GM03348 (cell line): ENCODE data around the gene FAR2.
A peak's percentile ranks its signal among the peaks of the same experiment; 100 is the strongest.
"Not testable (repeated sequence)": the region's sequence is repeated elsewhere in the genome, so short reads cannot be mapped to it uniquely, and the experiment has no call there.

Experiments used
- DNase-seq: peaks from one replicate; pipeline ENCODE4 v3.0.0; 2012; ENCODE audit warnings: low spot score

FAR2 gene

DNA sequence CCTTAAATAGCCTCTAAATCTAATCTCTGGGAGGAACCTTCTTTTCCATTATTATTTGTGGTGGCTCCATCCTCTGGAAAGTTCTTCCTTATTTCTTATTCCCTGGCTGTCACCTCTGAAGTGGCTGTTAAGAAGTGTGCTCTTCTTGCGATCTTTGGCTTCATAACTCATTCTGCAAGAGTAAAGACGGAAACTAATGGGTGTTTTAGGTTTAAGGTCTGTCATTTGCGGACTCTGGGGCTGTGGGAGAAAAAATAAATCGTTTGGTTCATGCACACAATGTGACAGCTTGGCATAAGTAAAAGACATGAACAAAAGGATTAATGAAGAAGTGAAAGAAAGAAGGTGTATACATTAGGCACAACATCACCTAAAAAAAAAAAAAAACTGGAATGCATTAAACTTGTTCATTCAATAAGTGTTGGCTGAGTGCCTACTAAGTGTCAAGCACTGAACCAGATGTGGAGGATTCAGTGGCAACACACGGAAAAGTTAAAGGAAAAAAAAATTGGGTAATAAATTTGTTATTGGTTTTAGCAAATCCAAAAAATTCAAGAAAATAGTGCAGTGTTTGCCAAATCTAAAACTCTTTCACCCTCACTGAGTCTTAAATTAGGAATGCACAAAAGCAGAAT lies 132.4 kb downstream of the FAR2 start:
- DNase-seq = no peak

DNA sequence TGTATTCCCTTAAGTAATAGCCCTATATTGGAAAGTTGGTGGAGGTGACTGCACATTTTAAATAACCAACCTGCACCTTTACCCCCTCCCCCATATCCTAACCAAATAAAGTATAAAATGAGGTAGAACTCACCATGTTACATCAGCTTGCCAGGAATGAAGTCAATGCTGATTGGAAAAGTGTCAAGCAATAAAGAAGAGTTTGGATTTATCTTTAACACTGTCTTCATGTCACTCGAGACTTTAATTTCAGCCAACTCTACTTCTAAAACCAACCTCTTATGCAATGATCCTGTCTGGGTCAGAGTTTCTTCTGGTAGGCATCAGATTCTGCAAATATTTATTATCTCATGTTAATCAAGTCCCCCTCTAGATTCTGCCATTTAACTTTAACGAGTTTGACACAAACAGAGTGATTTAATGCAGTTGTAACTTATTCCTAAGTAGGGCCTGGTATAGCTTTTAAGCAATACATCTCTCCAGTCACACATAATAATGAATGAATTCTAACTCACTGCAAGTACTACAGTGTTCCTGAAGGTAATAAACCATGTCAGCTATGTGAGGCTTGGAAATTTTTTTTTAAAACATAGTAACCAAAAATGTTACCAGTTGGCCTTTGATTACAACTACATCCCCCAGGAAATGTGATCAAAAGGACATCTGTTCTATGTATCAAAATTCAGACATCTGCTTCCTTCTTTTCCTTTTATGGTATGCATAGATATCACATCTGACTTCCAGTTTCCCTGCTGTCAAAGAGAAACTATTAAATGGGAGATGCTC lies 133.1 kb downstream of the FAR2 start:
- DNase-seq = no peak

DNA sequence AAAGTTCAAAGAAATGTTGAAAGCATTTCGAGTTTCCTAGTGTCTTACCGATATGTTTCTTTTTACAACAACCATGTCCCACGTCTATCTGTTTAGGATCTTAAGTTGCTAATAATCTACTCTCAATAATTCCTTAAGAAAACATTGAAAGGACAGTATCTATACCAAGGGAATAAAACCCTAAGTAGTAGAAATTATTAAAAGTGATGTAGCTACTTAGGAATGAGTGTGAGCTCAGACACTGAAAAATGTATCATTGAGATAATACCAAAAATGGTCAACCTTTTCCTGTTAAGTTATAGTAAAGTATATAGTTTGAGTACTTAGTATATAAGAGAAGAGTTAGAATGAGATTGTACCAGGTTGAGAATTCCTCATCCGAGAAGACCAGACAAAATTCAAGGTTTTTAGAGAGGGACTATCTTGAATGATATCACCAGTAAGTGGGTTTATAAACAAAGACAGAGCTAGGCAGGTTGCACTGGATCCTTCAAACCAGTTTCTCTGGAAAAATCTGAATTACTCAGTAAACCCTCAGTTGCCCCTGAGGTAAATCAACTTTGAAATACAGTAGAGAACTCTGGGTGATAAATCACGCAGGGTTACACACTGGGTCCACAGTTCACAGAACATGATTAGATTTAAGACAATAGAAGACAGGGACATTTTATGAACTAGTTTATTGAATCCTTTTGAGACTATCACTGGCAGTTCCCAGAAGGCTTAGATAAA lies 135.1 kb downstream of the FAR2 start:
- no peak for DNase-seq

DNA sequence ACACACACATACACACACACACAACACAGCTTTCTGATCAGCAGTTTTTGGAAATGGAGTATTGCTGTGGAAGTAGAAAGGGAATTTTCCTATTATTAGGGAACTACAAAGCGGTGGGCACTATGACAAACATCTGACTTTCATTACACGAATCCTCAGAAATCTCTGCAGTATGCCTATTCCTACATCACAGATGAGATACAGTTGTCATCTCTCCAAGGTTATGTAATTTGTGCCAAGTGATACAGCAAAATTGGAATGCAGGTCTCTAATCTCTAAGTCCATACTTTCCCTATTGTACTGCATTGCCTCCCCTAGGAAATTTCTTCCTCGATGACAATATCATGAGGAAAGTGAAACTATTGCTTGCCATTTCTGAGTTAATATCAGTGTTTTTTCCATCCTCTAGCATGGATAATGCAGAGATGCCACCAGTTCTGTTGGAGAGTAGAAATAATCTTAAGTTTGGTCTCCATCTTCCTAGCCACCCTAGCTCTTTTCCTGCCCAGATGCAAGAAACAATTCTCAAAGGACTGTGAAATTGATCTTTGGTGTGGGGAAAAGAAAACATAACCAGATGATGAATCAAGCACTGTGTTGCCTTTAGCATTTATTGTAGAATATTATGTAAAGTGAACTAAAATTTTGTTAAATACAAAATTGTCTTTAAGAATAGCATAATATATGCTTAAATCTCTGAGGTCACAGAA lies 137.2 kb downstream of the FAR2 start:
- peak; percentile 21 for DNase-seq

DNA sequence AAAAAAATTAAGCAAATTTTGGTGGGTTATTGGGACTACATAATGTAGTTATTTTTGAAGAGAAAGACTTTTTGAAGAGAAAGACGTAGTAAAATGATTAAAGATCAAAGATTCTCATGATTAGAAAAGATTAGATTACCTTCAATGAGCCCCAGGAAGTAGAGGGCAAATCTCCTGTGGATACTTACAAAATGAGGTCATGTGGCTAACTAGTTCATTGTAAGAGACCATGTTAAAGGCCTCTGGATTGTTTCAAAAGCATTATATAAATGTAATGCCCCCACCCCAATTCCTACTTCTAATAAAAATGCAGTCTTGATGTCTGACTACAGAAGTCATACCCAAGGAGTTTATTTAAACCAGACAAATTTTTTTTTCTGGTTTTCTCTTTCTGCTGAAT lies 138.5 kb downstream of the FAR2 start:
- DNase-seq = no peak

DNA sequence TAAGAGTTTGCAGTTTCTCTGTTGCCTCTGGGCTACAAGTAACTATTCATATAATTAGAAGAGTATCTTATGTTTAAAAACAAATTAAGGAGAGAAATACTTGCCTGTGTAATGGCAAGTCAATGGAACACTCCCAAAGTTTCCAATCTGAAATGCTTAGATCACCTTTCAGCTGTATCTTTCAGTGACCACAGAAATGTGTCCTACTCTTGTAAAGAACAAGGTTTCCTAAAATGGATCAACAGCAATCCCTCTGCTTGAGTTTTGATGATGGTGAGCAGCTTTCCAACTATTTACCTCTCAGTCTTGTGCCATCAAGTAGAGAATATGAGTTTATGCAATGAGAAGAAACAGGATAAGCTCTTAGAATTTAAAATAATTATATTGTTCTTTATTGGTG lies 139.0 kb downstream of the FAR2 start:
- no peak for DNase-seq

DNA sequence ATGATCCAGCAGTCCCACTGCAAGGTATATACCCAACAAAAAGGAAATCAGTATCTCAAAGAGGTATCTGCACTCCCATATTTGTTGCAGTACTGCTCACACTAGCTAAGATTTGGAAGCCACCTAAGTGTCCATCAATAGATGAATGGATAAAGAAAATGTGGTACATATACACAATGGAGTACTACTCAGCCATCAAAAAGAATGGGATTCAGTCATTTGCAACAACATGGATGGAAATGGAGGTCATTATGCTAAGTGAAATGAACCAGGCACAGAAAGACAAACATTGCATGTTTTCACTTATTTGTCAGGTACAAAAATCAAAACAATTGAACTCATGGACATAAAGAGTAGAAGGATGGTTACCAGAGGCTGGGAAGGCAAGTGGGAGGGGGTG lies 141.4 kb downstream of the FAR2 start:
- not testable (repeated sequence) for DNase-seq

DNA sequence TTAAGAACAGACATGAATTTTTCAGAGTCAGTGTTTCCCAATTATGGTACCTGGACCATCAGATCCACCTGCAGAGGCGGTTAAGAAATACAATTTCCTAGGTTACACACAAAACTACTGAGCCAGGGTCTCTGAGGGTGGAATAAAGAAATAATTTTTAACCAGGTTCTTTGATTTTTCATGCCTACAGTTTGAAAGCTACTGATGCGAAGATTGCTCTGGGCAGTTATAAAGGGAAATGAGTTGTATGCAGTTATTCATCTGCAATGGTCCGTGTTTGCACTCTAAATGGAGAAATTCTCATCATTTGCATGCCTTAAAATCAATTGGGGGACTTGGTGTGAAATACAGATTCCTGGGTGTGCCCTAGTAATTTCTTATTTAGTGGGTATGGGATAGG lies 142.1 kb downstream of the FAR2 start:
- no peak for DNase-seq

DNA sequence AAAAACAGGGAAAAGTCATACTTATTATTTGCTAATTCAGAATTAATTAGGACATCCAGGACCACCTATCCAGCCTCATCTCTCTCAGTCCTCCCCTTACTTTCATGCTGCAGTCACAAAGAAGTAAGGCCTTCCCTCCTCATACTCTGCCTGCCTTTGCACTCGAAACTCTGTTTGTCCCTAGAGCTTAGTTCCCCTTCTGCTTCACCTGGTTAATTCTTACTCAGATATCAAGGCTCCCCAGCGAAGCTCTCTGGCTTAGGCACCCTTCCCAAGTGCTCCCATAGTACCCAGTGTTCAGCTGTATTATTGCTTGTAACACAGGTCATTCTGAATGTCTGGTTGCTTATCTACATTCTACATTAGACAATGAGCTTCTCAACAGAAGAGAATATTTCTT lies 150.6 kb downstream of the FAR2 start:
- DNase-seq = no peak

DNA sequence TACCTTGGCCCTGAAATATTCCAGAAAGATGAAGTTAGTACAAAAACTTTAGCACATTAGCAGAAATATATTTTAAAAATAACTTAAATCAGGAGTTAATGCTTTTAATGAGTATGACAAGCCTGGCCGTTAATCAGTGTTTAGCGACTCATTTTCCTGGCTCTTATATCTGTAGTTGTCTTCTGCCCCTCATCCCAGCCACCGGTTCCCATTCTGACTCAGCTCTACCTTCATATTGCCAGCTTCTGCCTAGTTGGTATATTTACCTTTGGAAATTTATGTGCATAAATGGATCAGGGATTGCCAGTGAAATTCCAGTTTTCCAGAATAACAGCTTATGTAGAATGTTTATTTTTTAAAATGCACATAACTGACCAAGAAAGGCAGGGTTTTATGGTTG lies 152.0 kb downstream of the FAR2 start:
- no peak for DNase-seq

DNA sequence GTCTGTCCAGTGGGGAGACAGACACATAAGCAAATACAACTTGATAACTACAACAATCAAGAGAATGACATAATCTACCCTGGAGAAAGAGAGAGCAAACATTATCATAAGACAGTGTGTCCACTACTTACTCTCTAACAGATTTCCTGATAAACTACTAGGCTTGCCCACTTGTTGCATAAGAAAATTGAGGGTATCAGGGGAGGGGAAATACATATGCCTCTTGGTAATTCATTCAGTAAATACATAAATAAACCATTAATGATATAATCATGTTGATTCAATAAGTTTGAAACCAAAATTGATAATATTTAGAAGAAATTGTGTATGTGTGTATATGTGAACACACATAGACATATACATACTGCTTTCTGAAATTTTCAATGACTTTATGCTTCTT lies 155.3 kb downstream of the FAR2 start:
- no peak for DNase-seq

DNA sequence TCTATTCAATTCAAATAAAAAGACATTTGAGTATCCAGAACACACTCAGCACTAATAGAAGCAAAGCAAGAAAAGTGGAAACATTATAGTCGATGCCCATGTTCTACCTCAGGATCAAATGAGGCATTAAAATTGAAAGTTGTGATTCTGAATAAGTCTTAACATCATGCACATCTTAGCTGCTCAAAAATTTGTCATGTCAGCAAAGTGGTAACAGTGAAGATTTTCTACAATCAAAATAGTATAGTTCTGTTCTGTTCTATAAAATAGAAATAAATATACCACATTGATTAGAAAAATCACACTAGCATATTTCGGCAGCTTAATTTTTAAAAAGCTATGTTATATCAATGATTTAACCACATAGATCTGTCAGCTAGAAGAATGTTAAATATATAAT lies 157.2 kb downstream of the FAR2 start:
- DNase-seq = no peak

DNA sequence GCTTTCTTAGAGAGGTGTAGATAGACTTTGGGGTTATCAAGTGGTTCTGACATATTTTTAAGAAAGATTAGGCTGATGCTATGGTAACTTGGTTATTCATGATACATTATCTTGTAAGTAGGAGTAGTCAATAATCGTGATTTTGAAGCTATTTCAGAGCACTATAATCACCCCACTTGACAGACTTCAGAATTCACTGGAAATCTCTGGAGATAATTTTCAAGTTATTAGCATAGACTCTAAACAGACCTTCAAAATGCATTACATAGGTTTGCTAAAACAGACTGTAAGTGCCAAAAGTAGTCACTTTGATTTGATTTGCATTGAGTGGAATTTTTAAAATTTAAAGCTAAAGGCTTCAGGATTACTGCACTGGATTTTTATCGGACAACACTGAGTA lies 157.6 kb downstream of the FAR2 start:
- no peak for DNase-seq

DNA sequence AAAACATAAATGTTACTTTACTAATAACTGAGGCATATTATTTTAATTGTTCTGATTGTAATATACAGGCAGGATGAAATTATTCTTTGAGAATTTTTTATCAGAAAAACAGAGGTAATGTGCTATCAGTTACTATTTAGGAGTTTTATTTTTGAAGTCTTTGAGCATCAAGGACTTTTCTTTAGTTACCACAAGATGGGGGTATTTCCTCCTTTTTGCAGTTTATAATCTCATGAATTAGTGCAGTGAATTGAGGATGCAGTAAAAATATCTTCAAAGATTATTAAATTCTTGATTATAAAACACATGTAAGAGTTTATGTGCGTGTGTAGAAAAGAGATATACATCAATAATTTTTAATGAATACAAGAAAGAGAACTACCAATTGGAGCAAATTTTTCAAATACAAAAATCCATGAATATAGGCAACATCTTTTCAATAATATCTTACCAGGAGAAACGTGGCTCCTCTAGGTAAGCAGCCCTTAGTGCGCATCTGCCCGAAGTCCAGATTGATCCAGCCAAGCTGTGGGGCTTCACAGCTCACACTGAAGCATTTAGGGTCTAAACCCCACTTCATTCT lies 160.3 kb downstream of the FAR2 start:
- DNase-seq = peak; percentile 18

DNA sequence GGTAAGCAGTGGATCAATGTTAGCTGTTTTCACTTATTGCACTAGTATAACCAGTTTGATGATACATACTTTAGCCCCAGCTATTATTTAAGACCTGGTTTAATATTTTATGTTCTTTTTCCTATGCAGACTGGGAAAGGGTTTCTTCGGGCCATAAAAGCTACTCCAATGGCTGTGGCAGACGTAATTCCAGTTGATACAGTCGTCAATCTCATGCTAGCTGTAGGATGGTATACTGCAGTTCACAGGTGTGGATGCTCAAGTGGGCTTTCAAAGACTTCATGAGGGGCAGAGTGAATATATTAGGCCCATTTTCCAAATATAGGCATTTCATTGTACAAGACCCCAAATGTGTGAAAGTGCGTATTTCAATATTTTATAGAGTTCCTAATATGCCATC lies 161.8 kb downstream of the FAR2 start:
- DNase-seq = no peak

DNA sequence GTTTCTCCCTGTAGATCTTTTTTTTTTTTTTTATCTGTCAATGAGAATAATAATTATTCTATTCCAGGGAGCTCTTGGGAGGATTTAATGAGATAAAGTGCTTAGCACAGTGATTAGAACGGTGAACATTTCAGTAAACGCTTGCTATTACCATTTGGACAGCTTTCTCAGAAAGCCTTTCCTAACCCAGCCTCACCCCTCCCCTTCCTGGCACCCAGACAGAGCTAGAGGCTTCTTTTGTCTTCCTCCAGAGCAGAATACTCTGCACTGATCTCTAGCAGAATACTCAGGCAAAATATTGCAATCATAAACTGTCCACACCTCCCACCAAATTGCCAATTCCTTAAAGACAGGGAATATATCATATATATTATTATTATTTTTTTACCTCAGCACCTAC lies 165.3 kb downstream of the FAR2 start:
- no peak for DNase-seq

DNA sequence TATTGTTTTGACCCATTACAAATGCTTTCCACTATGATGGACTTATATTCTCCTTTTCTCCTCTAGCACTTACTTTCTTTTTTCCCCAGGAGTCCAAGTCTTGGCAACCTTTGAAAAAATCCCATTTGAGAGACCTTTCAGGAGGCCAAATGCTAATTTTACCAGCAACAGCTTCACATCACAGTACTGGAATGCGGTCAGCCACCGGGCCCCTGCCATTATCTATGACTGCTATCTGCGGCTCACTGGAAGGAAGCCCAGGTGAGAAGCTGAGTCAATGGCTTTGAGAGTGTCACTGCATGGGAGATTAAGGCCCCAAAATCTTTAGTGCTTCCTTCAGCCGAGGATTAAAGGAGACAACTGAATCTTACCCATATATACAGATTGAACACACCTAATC lies 167.7 kb downstream of the FAR2 start:
- DNase-seq = peak; percentile 39

DNA sequence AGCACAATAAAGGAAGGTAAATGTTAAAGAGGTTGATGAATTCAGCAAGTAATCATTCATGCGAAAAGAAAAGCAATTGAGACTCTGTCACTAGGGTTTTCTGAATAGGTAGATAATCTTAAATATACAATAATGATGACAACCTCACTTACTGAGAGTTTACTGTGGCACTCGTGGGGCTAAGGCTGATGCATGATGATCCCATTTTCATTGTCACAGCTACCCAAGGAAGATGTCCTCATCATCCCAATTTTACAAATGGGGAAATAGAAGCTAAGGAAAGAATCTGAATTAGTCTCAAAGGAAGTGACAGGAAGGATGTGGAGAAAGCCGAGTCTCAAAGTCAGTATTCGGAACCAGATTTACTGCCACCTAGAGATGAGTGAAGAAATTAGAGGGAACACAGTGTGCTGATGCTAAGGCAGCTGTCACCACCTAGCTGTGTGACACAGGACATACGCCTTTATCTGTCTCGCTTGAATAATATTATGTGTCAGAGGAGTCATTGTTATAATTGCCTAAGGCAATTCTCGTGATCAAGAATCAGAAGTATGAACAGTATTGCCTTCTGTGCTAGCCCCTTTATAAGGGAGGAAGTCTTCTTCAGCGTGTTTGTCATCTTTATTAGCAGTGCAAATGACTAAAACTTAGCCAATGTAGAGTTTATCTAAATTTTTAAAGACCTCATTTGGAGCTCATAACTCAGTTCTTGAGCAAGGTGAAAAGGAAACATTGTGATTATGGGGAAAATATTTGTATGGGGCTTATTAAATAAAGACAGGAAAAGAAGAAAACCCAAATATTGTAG lies 168.7 kb downstream of the FAR2 start:
- peak; percentile 15 for DNase-seq

DNA sequence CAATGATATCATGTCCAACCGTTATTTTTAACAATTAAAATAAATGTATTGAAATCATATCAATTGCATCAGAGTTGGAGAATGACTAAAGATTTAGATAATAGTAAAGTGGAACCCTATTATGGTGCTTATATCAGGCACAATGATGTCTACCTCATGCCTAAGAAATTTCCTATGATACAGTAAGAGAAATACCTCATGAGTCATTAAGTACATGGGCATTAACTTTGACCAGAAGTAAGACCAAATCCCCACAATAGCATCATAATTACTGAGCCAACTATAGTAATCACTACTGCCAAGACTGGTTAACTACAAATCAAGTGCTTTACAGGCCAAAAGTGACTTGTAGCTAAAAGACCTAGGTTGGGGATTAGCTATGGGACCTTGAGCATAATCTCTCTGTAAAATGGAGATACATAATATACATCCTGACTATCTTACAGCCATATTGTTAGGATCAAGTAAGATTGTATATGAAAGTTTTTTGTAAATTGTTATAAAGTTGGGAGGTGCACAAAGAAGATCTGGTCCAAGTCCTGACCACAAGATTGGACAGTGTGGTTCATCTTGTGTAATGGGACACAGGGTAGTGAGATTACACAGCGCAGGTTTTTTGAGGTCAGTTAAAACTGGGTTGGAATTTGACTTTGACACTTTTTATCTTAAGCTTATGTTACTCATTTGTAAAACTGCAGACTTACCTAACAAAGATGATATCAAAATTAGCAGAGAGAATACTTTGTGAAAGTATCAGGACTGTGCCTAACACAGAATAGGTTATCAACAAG lies 171.4 kb downstream of the FAR2 start:
- peak; percentile 58 for DNase-seq

DNA sequence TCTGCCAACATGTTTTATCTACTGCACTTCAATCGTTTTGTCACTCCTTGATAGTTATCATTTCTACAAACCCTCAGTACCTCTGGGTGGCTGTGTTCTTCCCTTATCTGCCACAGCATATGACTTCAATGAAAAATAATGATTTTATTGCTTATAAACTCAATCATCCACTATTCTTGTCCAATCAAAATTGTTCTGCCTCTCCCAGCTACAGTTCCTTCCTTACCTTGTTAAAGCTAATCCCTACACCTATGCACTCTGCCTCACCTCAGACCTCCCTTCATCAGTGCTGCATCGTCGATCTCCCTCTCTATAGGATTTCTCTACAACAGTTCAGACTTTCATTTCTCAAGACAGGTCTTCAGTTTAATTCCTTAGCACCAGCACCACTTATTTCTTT lies 173.1 kb downstream of the FAR2 start:
- no peak for DNase-seq

DNA sequence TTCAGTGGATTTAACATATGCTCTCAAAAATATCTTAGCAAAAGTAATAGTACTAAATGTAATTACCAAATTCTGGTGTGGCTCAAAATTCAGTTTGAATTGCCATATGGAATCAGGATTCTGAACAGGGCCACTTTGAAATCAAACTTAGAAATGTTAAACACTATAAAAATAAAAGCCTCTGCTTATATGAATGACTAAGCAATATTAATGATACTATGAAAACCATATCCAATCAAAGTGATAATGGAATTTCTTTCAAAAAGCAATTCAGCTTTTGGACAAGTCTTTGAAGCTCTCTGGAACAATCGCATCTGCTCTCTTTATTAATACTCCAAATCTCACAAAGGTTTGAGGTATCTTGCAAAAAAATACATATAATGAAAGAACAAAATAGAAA lies 180.3 kb downstream of the FAR2 start:
- no peak for DNase-seq
